HG03280 (cell line): Measurements from ENCODE around the gene NPY.

ENCODE experiments used
- ATAC-seq: cut with Tn5 transposase; IDR thresholded peaks from one replicate; pipeline ENCODE4 v1.9.1; 2021; ENCODE audit warnings: mild to moderate bottlenecking, moderate library complexity; ENCODE audit not compliant: unreplicated experiment

The NPY gene

DNA sequence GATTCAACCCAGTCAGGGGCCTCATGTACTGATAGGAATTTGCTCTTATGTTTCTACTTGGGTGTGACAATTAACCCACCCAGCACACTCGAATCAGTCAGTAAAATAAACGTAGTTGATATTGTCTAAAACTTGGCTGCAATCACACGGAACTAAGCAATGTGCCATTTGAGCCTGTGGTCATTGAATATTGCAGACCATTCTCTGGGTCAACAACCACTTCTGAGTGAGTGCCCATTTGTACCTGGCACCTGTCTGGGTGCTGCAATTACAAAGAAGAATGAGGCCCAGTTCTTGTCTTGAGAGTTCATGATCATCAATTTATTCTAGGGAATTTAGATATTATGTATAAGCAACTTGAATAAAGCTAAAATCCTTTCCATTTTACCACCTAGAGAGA, 29.8 kb downstream of the NPY start:
- ATAC-seq: no peak

DNA sequence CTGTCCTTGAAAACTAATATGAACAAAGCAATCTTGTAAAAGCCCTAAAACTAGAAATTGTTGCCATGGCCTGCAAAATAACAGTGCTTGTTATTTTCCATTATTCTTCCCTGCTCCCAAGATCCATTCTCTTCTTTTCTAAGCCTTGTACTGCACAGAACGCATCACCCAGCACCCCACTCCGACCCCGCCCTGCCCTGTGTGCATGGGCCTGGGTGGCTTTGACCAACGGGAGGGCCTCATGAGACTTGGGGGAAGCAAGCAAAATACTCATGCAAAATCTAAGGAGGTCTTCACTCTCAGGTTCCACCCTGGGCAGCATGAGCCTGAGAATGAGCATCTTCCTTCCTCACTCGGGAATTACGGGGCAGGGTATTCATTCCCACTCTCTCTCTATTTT, 32.4 kb downstream of the NPY start:
- no peak for ATAC-seq

DNA sequence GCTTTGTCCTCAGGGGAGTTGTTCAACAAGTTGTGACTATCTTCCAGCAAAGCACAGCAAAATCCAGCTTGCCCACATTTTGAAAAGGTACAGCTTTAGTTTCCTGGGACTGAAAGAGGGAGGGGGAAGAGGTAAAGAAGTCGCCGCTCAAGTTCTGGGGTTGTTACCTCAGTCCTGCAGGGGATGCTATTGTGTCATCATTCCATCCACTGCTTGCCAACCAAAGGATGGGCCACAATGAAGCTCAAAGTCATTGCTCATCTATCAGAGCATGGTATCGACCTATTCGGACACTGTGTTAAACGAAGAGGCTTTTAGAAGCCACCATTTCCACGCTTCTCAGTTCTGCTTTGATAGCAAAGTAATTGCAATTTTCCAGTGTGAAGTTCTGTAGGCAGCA, 34.3 kb downstream of the NPY start:
- ATAC-seq: no peak

DNA sequence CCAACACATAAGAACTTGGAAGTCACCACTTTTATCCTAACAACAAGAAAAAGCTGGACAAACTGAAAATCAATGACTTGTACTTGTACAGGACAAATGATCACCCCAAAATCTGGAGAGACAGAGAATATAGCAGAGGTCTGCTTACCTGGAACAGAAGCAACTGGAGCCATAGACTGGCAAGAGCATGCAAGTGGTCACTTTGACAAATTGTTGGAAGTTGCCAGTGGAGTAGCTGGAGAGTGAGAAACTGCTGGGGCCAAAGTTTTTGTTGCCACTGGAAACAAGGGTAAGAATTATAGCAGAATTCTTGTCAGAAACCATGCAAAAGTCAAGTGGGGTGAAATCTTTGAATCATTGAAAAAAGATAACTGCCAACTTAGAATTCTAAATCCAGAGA, 35.2 kb downstream of the NPY start:
- no peak for ATAC-seq

DNA sequence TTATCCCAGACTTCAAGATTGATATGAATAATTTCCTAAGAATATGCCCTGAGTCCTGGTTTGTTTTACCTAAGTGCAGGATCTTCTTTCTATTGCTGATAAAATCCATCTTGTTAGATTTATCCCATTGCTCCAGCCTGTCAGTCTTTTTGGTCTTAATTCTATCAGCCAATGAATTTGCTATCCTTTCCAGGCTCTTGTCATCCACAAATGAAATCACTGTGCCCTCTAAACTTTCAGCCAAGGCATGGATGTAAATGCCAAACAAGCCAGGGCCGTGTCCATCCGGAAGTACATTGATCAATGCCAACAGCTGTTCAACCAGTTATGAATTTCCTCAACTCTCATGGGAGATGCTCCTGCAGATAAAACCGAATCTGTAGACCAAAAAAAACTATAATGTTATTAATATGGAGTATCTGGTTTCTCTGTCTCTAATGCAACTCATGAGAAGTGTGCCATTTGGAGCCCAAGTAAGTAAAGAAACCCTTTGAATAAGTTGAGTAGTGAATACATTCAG, 40.0 kb downstream of the NPY start:
- no peak for ATAC-seq

DNA sequence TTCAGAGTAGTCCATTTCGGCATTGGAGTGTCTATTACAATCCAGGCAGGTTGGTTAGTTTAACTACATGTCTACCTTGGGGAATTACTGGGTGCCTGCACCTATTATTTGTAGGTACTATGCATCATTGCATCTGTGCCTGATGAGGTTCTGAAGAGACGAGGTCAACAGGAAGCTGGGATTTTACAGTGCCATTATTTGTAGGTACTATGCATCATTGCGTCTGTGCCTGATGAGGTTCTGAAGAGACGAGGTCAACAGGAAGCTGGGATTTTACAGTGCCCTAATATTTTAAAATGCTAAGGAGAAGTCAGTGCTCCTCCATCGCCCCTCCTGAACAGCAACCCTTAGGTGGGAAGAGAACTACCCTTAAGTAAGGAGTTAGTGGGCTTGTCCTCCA, 41.7 kb downstream of the NPY start:
- no peak for ATAC-seq

DNA sequence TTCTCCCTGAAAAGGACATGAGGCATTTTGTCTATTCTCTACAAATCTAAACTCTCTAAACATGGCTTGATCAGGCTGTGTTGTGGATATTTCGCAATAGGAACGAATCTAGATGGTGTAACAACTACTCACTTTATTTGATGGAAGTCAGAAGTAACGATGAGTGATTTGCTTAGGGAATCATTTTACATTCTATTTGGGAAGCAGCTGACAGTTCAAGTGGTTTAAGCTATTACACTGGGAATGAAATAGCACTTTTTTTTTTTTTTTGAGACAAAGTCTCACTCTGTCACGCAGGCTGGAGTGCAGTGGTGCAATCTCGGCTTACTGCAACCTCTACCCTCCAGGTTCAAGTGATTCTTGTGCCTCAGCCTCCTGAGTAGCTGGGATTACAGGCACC, 44.1 kb downstream of the NPY start:
- ATAC-seq: no peak

DNA sequence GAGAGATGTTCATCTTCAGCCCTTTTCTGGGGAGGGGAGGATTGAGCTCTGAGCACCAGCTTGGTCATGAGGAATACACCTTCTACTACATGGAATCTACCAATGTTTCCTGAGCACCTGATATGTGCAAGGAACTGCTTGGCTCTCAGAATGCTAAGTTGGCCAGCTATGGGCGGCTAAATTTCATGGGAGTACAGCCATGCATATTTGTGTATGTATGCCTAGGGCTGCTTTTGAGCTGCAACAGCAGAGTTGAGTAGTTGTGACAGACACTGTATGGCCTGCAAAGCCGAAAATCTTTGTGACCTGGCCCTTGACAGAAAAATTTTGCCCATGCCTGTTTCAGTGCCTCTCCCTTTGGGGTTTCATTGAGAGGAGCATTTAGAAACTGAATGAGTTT, 44.9 kb downstream of the NPY start:
- ATAC-seq: no peak

DNA sequence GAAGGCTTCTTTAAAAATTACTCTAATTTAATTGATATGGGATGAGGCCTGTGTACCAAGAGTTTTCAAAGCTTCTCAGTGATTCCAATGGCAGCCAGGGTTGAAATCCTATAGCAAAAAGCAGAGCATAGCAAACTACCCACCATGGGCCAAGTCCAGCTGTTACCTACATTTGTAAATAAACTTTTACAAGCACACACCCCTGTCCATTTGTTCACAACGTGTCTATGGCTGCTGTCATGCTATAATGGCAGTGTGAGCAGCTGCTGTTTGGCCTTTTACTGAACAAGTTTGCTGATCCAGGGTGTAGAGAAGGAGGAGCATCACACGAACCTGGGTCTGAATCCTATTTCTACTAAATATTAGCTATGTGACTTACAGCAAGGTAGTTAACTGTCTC, 50.0 kb downstream of the NPY start:
- no peak for ATAC-seq

DNA sequence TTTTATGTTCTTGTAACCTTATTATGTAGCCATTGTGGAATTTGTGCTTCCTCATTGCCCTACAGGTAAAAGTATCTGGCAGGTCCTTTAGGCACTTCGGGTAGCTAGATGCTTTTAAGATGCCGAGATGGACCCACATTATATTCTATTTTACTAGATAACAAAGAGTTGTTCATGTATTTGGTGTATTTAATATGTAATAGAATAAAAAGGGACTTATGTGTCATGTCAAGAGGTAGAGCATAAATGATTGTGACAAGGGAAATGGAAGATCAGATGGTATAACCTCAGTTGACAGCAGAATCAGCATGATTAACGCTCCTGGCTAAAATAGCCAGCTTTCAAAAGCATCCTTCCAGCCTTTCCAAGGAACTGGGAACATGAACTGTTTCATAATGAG, 50.6 kb downstream of the NPY start:
- ATAC-seq: no peak

DNA sequence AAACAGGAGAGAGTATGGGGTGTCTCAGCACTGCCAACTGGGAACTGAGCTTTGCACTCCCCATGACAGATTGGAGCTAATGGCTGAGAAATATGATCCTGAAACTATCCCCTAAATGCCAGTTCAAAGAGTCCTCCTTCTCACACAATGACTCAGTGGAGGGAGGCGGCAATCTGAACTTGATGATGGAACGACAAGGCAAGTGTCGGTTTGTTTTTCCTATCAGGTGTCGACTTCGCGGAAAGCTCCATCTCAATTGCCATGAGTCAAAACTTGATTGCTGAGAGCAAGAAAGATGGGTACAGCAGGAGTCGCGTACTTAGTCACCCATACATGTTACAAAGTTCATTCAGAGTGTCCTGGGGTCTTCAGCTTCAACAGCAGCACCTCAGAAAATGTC, 52.5 kb downstream of the NPY start:
- ATAC-seq: no peak

DNA sequence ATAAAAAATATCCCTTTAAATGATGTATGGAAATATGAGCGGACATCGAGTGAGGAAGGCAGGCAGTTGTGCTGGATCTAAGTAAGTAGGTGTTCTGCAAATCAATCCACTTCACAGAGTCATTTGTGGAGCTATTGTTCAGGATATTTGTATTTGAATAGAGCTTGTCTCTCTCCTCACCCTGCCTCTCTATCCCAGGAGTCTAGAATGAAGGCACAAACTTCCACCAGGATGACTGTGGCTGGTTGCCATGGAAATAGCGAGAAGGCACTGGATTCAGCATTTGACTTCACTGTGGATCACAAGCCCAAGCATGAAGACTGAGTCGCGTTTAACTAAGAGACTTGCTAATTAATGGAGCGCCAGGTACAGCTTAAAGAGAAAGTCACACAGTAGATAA, 53.2 kb downstream of the NPY start:
- no peak for ATAC-seq

DNA sequence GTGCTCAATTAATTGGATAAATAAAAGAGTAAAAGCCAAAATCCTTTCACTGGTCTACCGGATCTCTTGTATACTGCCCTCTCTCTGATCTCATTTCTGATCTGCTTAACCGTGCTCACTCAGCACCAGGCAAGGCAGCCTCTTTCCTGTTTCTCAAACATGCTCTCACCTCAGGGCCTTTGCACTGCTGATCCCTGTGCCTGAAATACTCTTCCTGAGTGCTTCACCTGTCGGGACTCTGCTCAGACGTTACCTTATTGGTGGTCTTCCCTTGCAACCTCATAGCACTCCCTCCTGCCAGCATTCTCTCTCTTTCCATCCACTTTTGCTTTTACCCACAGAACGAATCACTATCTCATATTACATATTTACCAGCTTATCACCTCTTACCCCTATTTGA, 55.6 kb downstream of the NPY start:
- ATAC-seq: no peak

DNA sequence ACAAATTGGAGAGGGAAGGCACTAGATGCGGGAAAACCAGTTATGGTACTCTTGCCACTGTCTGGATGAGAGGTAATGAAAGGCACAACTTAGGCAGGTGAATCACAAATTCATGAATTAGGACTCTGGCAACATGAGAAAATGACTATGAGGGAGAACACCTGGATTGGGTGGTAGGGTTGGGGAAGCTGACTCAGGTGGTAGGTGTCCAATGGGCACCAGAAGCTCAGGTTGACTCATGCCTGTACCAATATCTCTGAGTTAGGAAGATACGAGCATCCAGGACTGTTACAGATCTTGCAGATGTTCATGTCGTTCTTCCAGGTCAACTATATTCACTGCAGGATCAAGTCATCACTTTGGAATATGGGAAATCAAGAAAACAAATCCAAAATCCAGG, 56.7 kb downstream of the NPY start:
- no peak for ATAC-seq
